Neural progenitor cell (in vitro differentiated cells): ENCODE data around the gene DROSHA.

Source experiments
- EZH2 ChIP-seq: fragments of 200-600 bp; sonication (generic); IDR thresholded peaks from 2 replicates; pipeline ENCODE4 v1.6.1; 2017; ENCODE audit warnings: antibody characterized with exemption, mild to moderate bottlenecking, moderate library complexity
- EZH2phosphoT487 ChIP-seq: fragments of 200-600 bp; sonication (generic); IDR thresholded peaks from 2 replicates; pipeline ENCODE4 v1.6.1; 2017; ENCODE audit warnings: antibody characterized with exemption
- TF ChIP-seq, protein P1 (sequence below): fragments of 200-600 bp; sonication (generic); IDR thresholded peaks from 2 replicates; pipeline ENCODE4 v1.5.1; 2017; ENCODE audit warnings: antibody characterized with exemption, mild to moderate bottlenecking

GRCh38 chr5:31470608-31471007 lies 61.3 kb downstream of the DROSHA start:
- TF ChIP-seq, protein P1, sequence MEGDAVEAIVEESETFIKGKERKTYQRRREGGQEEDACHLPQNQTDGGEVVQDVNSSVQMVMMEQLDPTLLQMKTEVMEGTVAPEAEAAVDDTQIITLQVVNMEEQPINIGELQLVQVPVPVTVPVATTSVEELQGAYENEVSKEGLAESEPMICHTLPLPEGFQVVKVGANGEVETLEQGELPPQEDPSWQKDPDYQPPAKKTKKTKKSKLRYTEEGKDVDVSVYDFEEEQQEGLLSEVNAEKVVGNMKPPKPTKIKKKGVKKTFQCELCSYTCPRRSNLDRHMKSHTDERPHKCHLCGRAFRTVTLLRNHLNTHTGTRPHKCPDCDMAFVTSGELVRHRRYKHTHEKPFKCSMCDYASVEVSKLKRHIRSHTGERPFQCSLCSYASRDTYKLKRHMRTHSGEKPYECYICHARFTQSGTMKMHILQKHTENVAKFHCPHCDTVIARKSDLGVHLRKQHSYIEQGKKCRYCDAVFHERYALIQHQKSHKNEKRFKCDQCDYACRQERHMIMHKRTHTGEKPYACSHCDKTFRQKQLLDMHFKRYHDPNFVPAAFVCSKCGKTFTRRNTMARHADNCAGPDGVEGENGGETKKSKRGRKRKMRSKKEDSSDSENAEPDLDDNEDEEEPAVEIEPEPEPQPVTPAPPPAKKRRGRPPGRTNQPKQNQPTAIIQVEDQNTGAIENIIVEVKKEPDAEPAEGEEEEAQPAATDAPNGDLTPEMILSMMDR, result no peak
- TF ChIP-seq EZH2, result no peak
- TF ChIP-seq EZH2phosphoT487, result no peak
